Fibroblast of villous mesenchyme (primary cell): ENCODE results near the gene HELZ2. TPM values are rescaled to one million over a fixed set of nuclear protein-coding genes. Genes with fewer than 3 reads are reported as not detected.

Experiments used
- DNase-seq: peaks from one replicate; pipeline ENCODE4 v3.0.0-alpha.2; 2010; ENCODE audit warnings: low read depth
- H3K4me3 ChIP-seq: 2 replicates; pipeline ENCODE4 v1.5.1; 2011; ENCODE audit warnings: low read depth, mild to moderate bottlenecking, low read length
- total RNA-seq: library from RNA; depleted of rRNA; stranded (reverse); fragments of >200 nt; gene quantifications from 2 replicates; pipeline ENCODE4 v1.2.3, GENCODE V29; 2012
- TF ChIP-seq, protein P1 (sequence below): IDR thresholded peaks from 2 replicates; pipeline ENCODE4 v1.5.1; 2012; ENCODE audit warnings: low read depth, mild to moderate bottlenecking, low read length; ENCODE audit not compliant: insufficient read depth

The HELZ2 gene
- total RNA-seq, 1 donor: 46.6 TPM

DNA sequence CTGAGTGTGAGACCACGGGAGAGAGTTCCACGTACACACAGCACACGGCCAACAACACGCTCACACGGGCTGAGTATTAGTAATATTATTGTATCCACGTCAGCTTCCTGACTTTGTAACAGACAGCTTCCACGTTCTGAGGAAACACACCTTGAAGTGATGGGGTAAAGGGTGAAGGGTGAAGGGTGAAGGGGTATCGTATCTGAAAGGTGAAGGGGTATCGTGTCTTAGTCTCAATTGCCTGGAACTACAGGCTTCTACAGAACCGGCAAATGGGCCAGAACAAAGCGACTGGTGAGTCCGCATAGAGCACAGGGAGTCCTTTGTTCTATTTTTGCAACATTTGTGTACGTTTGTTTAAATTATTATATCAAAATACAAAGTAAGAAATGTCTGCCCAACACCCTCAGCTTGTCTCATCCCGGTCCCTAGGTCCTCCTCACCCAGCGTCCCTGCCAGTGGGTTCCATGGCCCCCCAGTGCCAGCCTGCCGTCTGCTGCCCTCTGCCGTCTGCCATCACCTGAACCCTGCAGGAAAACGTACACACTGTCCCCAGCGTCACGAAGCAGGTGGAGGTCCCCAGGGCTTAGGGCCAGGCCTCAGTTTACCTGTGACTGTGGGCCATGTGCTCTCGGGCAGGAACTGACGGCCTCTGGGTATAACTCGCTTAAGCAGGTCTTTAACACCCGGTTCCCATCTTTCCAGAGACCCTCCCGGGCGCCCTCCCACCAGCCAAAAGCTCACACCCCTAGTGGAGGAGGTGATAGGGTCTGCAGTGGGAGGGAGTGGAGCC, 4.4 kb upstream of the HELZ2 start:
- no peak for DNase-seq
- TF ChIP-seq, protein P1, sequence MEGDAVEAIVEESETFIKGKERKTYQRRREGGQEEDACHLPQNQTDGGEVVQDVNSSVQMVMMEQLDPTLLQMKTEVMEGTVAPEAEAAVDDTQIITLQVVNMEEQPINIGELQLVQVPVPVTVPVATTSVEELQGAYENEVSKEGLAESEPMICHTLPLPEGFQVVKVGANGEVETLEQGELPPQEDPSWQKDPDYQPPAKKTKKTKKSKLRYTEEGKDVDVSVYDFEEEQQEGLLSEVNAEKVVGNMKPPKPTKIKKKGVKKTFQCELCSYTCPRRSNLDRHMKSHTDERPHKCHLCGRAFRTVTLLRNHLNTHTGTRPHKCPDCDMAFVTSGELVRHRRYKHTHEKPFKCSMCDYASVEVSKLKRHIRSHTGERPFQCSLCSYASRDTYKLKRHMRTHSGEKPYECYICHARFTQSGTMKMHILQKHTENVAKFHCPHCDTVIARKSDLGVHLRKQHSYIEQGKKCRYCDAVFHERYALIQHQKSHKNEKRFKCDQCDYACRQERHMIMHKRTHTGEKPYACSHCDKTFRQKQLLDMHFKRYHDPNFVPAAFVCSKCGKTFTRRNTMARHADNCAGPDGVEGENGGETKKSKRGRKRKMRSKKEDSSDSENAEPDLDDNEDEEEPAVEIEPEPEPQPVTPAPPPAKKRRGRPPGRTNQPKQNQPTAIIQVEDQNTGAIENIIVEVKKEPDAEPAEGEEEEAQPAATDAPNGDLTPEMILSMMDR: no peak
- no peak overlapping the region for H3K4me3 ChIP-seq

DNA sequence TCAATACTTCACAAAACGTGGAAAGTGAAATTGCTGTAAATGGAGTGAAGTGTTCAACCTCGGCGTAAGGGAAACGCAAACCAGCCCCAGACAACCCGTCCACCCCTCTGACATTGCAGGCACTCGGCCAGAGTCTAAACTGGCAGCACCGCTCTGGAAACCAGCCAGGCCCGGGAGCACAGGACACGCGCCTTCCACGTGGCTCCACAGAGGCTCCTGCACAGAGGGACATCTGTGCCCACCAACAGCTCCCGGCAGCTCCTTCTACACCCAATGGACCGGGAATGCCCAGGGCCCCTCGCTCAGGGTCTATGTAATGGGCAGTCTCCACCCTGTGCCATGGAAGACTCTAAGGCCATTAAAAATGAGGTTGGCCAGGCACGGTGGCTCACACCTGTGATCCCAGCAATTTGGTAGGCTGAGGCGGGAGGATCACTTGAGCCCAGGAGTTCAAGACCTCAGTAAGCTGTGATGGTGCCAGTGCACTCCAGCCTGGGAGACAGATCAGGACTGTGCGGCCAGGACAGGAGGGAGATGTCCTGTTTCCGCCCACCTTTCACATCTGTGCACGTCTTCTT, 3.4 kb upstream of the HELZ2 start:
- TF ChIP-seq, protein P1: no peak
- H3K4me3 ChIP-seq: no peak overlapping the region
- DNase-seq: no peak

DNA sequence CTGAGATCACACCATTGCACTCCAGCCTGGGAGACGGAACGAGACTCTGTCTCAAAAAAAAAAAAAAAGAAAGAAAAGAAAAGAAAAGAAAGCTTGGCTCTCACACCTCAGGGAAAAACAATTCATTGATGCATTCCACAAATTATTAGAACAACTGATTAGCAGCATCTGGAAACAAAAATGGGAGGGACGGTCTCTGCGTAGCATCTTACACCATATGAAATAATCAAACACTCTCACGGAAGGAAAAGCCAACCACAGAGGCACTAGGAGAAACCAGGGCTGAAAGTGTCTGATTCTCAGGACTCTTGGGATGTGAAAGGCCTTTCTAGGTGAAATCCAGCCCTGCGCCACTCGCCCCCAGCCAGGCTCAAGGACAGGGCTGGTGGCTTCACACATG, 2.3 kb upstream of the HELZ2 start:
- TF ChIP-seq, protein P1: no peak
- no peak overlapping the region for H3K4me3 ChIP-seq
- DNase-seq: no peak

DNA sequence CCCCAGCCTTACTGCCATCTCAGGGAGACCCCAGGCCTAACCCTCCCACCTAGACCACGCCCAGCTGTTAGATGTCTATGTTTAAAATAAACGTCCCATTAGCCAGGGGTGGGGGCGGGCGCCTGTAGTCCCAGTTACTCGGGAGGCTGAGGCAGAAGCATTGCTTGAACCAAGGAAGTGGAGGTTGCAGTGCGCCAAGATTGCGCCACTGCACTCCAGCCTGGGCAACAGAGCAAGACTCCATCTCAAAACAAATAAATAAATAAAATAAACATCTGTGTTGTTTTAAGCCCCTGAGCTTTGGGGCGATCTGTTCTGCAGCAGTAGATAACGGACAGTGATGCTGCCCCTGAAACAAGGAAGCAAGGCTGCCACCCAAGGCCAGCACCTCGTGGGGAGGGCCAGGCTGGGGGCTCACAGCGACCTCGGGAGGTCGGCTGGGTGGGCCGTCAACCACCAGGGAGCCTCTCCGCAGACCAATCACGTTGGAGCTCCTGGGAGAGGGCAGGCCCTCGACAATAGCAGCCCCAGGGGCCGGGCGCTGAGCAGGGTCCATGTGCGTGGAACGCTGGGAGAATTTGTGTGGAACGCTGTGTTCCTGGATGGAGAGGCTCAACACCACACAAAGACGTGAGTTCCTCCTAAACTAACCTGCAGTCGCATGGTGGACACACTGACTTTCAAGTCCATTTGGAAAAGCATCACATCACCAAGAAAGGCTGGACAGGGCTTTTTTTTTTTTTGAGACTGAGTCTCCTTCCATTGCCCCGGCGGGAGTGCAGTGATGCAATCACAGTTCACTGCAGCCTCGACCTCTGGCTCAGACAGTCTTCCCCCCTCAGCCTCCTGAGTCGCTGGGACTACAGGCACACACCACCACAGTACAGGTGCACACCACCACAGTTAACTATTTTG, 1.0 kb upstream of the HELZ2 start:
- no peak overlapping the region for H3K4me3 ChIP-seq
- TF ChIP-seq, protein P1: no peak
- DNase-seq: peak; percentile 43

DNA sequence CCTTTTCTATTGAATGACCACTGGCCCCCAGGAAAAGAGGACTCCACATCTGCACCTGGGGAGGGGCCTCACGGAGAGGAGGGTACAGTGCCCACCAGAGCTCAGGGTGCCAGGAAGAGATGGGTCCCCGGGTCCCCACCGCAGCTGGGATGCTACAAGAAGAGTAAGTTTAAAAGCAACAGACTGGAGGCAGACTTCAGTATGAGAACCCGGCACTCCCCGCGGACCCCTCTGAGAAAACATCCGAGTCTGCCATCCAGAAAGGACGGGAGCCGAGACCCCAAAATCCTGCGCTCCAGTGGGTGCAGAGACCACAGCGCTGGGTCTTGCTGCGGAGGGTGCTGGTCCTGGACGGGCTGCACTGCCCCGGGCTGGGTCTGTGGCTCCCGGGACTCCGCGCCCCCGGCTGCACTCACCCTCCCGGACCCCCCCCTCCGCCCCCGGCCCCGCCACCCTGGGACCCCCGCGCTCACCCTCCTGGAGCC, 350 bp downstream of the HELZ2 start:
- no peak for DNase-seq
- H3K4me3 ChIP-seq: peak overlapping the region; percentile 84
- TF ChIP-seq, protein P1: no peak

DNA sequence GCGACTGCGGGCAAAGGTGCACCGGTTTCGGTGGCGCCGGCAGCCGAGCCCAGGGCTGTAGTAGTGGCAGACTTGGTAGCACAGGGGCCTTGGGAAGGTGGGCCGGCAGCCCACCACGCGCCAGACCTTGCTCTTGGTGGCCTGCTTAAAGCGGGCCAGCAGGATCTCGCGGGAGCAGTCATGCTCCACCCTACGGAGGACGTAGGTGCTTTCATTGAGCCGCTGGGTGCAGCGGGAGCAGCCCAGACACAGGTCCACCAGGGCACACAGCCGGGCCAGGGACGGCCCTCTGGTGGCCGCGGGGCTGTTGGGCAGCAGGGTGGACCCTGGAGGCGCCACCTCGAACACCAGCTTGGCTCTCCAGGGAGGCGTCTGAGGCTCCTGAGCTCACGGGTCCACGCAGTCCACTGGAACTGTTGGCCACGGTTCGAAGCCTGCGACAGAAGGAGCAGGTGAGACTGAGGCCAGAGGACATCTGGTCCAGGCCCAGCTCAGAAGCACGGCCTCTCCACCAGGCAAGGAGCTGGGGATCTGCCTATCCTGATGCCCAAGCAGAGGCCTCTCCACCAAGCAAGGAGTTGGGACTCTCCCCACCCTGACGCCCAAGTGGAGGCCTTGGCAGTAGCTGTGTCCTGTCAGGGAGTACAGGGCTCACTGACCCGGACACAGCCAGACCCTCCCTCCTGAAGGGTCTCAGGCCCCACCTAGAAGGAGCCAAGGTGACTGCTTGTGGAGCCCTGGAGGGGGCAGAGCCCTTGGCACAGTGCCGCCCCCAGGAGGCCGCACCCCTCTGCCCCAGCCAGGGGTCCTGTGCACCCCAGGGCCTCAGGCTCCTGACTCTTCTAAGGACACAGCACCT, 1.0 kb downstream of the HELZ2 start:
- TF ChIP-seq, protein P1: peak; percentile 21
- peak overlapping the region; percentile 84 for H3K4me3 ChIP-seq
- no peak for DNase-seq
